AML-193 (cell line): Measurements from ENCODE around the gene ASAP3.

ENCODE experiments used
- DNase-seq, 2 experiments: peaks; one replicate each; lab custom pipeline; 2025; lab: John Stamatoyannopoulos, UW

The ASAP3 gene

DNA sequence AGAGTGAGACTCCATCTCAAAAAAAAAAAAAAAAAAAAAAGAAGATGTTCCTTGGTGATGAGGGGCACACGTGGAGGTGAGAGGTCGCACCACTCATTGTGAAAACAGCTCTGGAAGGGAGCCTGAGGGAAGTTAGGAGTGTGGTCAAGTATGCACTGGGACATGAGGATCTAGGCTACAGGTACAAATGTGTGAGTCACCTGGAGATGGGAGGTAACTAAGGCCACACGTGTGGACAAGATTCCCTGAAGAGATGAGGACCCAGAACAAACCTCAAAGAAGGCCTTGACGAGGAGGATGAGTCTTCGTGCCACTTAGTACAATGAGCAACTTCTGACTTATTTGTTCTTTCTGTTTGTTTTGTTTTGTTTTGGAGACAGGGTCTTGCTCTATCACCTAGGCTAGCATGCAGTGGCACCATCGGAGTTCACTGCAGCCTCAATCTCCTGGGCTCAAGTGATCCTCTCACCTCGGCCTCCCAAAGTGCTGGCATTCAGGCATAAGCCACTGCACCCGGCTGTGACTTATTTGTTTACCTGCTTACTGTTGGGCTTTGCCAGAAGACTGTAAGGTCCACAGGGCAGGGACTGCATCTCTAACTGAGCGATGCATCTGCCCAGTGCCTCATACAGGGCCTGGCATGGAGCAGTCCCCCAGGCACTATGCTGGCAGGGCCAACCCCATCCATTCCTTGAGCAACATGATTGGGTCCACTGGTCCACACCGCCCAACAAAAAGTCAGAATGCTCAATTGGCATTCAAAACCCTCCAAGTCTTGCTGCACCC is 6.4 kb downstream of the ASAP3 start:
- DNase-seq, result no peak

DNA sequence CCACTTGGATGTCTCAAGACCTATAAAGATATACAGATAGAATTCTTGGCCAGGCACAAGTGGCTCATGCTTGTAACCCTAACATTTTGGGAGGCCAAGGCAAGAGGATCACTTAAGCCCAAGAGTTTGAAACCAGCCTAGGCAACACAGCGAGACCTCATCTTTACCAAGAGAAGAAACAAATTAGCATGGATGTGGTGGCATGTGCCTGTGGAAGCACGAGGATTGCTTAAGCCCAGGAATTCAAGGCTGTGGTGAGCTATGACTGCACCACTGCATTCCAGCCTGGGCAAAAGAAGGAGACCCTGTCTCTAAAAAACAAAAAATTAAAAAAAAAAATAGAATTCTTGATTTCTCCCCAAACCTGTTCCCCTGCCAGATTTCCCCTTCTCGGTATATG is 8.3 kb downstream of the ASAP3 start:
- no peak for DNase-seq

DNA sequence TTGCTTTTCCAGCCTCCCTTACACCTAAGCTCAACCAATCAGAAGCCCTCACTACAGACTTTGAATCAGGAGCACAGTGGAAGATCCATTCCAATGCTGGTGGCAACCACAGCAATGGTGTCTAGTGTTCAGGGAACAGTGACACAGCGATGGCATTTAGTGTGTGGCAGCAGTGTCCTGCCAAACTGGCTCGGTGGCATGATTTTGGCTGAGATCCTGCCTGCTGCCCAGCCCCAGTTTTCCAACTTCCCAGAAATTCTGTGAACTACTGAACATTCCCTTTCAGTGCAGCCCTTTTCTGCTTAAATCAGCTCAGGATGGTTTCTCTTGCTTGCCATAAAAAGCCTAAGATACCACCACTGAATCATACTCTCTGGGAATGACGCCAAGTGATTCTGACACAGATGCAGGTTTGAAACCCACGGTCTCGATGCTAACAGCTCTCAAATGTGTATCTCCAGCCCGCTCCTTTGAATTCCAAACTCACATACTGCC is 8.8 kb downstream of the ASAP3 start:
- no peak for DNase-seq

DNA sequence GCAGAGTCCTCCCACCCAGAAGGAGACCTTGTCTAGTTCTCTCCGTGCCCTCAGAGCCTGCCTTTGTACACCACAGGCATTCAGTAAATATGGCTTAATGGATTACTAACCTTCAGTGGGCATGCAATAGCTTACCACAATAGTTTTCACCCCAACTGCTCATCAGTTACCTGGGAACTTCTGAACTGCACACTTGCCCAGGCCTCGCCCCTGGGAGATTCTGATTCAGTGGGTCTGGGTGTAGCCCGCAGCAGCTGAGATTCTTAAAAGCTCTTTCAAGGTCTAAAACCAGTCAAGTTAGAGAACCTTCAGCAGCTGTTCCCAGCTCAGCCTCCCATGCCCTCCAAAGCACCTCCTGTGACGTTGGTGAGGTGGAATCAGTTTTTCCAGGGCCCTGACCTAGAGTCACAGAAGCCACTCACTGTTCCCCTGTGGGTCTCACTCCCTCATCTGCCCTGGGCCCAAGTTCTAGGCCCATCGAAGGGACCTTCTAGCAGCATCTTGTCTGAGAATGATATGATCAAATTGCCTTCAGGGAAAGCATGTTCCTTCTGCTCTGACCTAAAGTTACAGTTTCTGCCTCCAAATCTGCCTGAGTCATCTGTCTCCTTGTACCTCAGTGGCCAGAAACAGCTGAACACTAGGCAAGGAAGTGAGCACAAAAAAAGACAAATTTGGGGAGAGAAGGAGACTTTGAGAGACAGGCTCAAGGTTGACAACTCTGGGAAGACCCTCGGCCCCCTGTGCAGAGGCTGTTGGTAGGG is 10.8 kb downstream of the ASAP3 start:
- no peak for DNase-seq

DNA sequence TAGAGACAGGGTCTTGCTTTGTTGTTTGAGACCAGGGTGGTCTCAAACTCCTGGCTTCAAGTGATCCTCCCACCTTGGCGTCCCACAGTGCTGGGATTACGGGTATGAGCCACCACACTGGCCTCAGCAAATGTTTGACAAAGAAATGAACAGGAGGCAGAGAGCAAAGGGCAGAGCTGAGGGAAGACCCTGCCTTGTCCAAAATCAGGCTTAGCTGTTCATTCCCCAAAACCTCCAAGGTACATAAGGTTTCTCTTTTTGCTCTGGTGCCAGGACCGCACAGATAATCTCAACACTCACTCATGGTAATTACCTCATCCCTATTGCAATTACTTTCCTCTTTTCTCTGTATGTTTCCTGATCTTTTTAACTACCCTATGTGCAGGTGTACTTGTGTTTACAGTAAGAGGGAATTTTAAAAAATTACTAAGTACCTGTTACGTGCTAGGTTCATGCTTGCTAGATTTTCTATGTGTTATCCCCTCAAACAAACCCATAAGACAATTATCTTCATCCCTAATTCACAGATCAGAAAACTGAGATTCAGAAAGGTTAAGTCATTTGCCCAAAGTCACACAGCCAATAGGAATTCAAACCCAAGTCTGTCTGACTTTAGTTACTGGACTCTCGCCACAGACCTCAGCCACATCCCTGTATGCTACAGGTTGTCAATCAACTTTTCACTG is 11.5 kb downstream of the ASAP3 start:
- no peak for DNase-seq

DNA sequence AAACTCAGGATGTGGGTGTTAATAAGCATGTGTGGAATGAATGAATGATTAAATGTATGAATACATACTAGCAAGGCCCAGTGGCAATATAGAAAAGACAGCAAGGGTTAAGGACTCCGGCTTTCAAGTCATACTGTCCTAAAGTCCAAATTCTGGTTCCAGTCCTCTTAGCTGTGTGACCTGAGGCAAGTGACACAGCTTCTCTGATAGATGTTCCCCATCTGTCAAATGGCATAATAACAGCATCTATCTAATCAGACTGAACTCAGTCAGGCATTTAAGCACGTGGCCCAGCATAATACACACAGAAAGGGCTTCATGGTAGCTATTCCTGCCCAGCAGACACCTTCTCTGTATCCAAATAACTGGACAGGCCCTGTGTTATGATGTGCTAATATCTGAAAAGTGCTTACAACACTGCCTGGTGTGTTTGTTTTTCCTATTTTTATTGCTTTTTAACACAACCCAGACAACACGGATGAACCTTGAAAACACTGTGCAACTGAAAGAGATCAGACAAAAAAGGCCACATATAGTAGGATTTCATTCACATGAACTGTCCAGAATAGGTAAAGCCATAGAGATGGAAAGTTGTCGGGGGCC is 12.4 kb downstream of the ASAP3 start:
- no peak for DNase-seq

DNA sequence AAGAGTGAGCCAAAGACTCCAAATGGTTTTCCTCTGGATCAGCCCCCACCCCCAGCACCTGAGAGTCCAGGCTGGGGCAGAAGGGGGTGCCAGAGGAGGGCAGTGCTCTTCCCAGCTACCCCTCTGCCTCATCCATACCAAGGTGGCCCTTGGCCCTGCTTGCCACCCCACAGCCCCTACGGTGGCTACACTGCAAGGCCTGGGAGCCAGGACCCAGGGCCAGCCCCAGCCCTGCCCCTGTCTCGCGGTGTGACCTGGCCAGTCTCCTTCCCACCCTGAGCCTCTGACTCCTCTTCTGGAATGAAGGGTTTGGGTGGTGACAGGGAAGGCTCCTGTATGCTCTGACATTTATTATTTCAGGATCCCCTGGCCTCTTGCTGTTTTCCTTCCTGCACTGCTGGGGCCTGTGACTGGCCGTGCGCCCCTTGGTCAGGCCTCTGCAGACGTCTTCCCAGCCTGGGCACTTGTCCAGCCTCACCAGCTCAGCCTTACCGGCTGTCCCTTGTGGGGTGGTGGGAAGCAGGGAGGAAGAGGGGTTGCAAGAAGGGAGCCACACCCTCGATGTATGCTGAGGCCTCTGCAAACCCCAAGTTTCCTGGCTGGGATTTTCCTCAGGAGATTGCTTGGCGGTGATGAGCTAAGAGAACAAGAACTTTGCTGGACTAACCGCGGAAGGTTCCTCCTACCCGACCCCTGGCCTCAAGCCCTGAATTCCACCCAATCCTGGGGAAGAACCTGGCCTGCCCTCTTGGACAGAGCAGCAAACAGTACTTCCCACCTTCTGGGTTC is 13.5 kb downstream of the ASAP3 start:
- DNase-seq, result no peak

DNA sequence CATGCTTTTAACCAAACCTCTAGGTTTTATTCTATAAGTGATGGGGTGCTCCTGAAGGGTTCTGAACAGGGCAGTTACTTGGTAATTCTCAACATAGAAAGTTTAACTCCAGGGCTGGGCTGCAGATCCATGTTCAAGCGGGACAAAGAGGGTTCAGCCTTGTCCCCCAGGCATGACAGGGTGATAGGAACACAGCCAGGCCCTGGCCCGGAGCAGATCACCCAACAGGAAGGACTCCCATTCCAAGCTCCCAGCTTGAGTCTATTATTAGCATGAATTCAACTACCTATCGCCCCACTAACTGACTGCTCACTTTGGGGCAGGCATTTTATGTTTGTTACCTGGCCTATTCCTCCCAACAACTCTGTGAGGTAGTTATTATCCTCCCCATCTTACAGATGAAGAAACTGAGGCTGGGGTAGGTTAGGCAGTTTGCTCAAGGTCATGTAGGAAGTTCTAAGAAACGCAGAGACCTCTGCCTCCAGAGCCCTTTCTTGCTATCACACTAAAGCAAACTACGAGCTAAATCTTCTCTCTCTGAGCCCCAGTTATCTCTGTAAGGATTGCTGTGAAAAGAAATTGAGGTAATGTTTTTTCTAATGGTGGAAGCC is 14.5 kb downstream of the ASAP3 start:
- no peak for DNase-seq

DNA sequence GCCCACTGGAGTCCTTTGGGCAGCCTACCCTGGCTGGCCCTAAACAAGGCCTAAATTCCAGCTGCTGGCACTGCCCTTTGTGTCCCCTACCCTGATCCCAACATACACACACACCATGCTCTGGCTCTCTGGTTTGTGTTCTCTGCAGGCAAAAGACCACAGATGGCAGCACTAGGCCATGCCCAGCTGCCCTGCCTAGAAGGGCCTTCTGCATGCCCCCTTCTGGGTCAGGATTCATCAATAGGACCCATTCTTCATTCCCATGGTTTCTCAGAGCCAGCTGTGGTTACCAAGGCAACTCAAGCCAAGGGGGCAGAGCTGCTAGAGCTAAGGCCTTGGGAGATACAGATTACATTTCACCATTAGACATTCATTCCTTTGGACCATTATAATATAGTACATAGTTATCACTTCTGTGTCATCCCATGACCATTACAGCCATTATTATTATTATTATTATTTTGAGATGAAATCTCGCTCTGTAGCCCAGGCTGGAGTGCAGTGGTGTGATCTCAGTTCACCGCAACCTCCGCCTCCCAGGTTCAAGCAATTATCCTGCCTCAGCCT is 17.5 kb downstream of the ASAP3 start:
- DNase-seq, result no peak

DNA sequence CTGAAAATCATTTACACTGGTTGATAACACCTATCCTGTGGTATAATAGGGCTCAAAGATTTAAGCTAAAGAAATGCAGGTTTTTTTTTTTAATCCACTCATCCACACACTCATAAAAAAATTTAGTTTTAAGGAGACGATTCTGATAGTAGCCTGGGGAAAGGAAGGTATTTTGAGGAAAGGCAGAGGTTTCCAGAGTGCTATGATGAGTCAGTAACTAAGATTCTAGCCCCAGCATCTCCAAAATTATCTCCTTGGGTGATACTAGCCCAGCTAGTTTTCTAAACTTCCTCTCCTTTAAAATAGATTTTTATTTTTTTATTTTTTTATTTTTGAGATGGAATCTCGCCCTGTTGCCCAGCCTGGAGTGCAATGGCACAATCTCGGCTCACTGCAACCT is 20.7 kb downstream of the ASAP3 start:
- no peak for DNase-seq

DNA sequence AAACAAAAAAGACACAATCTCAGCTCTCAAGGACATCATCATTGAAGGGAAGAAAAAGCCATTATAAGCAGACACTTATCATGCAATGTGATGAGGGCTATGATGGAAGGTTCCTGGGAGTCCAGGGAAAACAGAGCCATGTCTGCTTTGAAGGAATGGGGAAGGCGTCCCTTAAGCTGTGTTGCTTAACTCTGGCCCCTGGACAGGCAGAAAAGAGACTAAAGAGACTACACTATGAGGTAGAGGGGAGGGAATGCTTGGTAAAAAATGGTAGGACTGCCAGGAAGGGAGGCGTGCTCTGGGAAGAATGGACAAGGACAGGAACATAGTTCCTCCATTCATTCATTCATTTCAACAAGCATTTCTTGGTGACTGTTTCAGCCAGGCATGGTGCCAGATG is 21.2 kb downstream of the ASAP3 start:
- DNase-seq, result no peak

DNA sequence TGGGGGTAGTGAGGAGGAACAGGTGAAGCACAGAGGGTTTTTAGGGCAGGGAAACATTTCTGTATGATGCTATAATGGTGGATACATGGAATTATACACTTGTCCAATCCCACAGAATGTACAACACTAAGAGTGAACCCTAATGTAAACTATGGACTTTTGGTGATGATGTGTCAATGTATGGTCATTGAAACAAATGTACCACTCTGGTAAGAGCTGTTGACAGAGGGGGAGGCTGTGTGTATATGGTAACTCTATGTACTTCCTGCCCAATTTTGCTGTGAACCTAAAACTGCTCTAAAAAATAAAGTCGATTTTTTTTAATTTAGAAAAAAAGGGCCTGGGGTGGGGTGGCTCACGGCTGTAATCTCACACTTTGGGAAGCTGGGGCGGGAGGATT is 22.9 kb downstream of the ASAP3 start:
- DNase-seq, result no peak

DNA sequence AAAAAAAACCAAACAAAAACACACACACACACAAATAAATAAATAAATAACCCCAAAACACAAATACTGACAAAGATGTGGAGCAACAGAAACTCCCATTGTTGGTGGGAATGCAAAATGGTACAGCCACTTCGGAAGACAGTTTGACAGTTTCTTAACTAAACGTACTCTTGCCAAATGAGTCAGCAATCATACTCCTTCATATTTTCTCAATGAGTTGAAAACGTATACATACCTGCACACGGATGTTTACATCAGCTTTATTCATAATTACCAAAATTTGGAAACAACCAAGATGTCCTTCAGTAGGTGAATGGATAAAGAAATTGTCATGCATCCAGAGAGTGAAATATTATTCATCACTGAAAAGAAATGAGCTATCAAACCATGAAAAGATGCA is 23.5 kb downstream of the ASAP3 start:
- no peak for DNase-seq

DNA sequence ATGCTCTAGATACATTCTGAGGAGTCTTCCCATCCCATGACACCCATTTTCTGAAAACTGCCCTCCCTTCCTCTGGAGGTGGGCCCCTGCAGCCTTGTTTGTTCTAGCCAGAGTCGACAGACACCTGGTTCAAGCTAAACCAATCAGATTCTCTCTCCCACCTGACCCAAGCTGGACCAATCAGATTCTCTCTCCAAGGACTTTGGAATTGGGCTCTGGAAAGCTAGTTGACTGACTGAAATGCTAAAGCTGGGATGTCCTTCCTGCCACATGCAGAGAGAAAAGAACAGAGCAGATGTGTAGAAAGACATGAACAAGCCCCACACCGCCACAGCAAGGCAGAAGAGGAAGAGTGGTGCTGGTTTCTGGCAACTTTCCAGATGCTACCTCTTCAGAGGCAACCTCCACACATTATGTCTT is 24.6 kb downstream of the ASAP3 start:
- DNase-seq, result no peak

DNA sequence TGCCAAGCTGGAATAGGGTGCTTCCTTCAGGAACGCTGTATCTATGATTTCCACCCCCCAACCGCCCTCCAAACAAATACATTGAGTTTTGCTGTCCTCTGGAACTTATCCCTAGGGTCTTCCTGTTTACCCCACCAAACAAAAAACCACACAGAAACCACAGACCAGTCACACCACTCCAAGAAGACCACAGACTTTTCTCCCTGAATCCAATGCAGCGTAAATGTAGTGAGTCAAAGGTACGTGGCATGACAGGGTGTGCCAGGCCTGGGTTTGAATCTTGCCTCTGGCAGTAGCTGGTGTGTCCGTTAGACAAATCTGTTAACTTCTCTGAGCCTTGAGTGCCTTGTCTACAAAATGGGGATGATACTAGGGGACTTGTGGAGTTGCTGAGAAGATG is 27.8 kb downstream of the ASAP3 start:
- DNase-seq, result no peak

DNA sequence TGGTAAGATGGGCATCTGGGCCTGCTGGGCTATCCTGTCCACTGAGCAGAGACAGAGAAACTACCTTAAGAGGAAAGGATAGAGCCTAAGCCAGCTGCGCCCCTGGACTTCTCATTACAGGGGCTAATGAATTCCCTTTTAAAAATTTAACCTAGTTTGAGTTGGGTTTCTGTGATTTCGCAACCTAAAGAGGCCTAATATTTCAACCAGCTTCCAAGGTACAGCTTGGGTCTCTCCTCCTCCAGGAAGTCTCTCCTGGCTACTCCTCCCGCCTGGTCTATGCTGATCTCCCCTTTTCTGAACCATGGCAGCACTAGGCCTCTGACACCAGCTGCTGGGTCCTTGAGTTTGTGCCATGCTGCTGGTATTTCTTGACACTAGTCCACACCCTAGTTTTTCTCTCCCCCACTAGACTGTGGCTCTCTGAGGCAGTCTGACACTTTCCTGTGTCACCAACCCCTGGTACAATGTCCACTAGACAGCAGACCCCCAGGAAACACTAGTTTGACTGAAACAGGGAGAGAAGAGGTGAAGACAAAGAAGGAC is 30.5 kb downstream of the ASAP3 start:
- DNase-seq, result no peak

DNA sequence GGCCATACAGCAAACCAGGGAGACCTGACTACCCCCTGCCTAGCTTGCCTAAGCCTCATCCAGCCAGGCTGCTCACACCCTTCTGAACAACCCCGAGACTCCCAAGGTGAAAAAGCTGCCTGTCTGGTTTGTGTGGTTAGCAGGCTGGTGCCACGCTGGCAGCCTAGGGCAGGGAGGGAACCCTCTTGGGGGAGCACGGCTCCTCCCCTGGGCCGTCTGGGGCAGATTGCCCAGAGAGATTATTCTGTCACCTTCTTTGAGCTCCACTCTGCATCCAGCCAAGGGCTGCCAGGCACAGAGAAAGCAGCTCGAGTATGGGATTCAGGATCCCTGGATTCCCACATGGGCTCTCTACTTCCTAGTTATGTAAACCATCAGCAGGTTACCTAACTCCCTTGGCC is 32.0 kb downstream of the ASAP3 start:
- no peak for DNase-seq

DNA sequence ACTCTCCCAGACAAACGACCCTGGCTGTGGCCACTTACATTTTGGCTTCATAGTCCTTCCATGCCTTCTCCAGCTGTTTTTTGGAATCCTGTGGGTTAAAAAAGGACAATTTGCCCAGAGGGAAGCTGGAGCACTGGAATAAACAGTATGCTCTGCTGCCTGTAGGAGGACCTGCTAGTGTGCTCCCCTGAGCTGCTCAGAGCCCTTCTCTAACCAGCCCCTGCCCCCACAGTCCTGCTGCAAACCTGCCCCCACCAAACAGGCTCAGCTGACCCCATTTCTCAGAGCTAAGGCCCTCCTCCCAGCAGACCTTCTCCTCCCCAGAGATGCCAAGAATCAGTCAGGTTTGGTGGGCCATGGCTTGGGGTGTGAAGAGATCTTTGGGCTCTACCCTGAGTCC is 32.5 kb downstream of the ASAP3 start:
- DNase-seq, result no peak

DNA sequence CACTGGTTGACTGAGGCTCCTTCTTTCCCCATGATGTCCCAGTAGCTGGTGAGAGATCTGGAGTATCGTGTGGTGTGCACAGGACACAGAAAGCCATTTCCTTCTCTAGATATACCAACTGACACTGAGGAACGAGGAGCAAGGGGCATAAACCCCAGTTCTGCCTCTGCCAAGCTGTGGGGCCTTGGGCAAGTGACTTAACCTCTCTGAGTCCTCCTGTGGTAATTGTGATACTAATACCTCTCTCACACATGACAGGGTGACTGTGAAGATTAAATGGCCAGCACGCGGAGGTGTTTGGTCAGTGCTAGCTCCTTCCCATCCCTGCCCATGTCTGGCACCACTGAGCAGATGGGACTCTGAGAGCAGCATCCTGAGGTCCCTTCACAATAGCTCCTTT is 33.1 kb downstream of the ASAP3 start:
- DNase-seq, result no peak

DNA sequence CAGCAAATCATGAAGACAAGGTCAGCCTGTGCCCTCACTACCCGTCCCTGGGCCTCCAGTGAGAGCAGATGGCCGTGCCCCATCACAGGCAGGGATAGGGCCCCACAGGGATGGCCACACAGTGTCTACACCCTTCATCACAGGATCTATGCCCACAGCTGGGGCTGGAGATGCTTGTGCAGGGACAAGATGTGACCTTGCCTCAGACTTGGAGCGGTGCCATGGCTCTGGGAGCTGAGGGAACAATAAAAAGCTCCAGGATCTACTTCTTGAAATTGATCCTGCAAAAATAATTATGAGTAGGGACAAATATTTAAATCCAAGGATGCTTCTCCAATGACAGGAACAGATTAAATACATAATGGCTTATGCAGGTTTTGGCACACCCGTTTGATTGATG is 34.0 kb downstream of the ASAP3 start:
- no peak for DNase-seq

DNA sequence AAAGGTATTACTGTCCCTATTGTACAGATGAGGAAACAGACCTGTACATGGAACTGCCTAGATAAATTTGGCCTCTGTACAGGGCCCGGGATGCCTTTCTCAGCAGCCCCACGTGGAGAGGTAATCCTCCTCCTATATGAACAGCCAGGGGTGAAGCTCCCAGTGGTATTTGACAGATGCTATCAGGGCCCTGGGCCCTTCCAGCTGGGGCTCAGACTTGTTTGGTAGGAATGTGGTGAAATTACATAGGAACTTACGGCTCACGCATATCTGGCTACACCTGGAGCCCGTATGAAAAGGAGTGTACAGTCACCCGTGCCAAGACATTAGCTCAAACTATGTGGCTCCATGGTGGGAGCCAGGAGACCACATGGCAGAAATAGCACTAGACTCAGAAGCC is 34.7 kb downstream of the ASAP3 start:
- DNase-seq, result no peak
